HFF-Myc (cell line): ENCODE data around the gene PWWP2B.

Experiments used
- DNase-seq: peaks from one replicate; pipeline ENCODE4 v3.0.0-alpha.2; 2011; ENCODE audit warnings: low read depth; ENCODE audit errors: extremely low read depth
- H3K4me3 ChIP-seq: replicated peaks from 2 replicates; pipeline ENCODE4 v1.5.1; 2011; ENCODE audit warnings: low read depth, mild to moderate bottlenecking, control low read depth, low read length
- CTCF ChIP-seq: IDR thresholded peaks from 2 replicates; pipeline ENCODE4 v1.5.1; 2012; ENCODE audit warnings: mild to moderate bottlenecking, low read depth, low read length, control low read depth; ENCODE audit errors: missing control alignments

PWWP2B gene

GRCh38 chr10:132390170-132390920 is 6.7 kb upstream of the PWWP2B start:
- TF ChIP-seq CTCF: no peak
- no peak overlapping the region for H3K4me3 ChIP-seq
- DNase-seq: no peak

- H3K4me3 ChIP-seq: no peak overlapping the region
- no peak for DNase-seq
- no peak for TF ChIP-seq CTCF
Observed at GRCh38 chr10:132390921-132391675, 5.9 kb upstream of the PWWP2B start.

GRCh38 chr10:132391676-132392020 is 5.4 kb upstream of the PWWP2B start:
- H3K4me3 ChIP-seq: no peak overlapping the region
- TF ChIP-seq CTCF: no peak
- DNase-seq: no peak

GRCh38 chr10:132392184-132392800 is 4.7 kb upstream of the PWWP2B start:
- TF ChIP-seq CTCF: no peak
- DNase-seq: no peak

GRCh38 chr10:132392811-132393694 is 3.9 kb upstream of the PWWP2B start:
- TF ChIP-seq CTCF: no peak
- H3K4me3 ChIP-seq: no peak overlapping the region
- DNase-seq: no peak

More at GRCh38 chr10:132392184-132392800, 4.7 kb upstream of the PWWP2B start:
- no peak overlapping the region for H3K4me3 ChIP-seq

GRCh38 chr10:132393695-132394181 is 3.3 kb upstream of the PWWP2B start:
- DNase-seq: no peak
- no peak overlapping the region for H3K4me3 ChIP-seq
- no peak for TF ChIP-seq CTCF
